H1 (cell line): ENCODE data around the gene AP4B1. TPM values are rescaled to one million over a fixed set of nuclear protein-coding genes. Genes with fewer than 3 reads are reported as not detected.

Experiments used
- CTCF ChIA-PET: fragments of 300-600 bp; sonication (Branson Sonifier 250); formaldehyde crosslinking; loops from one replicate; lab custom pipeline; 2021; ENCODE audit not compliant: partially characterized antibody; lab: Charles Lee
- POLR2A ChIA-PET: fragments of 300-600 bp; sonication (Branson Sonifier 250); formaldehyde crosslinking; loops from one replicate; lab custom pipeline; 2021; ENCODE audit warnings: inconsistent platforms; ENCODE audit not compliant: partially characterized antibody; lab: Charles Lee
- DNase-seq, 2 experiments: peaks; one replicate each; pipeline versions ENCODE4 v3.0.0 to v3.0.0-alpha.2; 2010 to 2022; ENCODE audit warnings: low spot score in 2 of 2, low read depth in 1 of 2, mixed read lengths in 1 of 2
- FAIRE-seq: peaks from 2 replicates; lab custom pipeline; 2011; peaks lifted over from hg19 to GRCh38; lab: Jason Lieb, UNC
- H2AFZ ChIP-seq: 2 replicates; pipeline ENCODE4 v1.8.1; 2012; ENCODE audit warnings: low read length, inconsistent platforms
- H2AK5ac ChIP-seq: 2 replicates; pipeline ENCODE4 v1.6.1; 2013; ENCODE audit warnings: low read depth, low read length
- H2BK120ac ChIP-seq: replicated peaks from 2 replicates; pipeline ENCODE3; 2013; ENCODE audit warnings: low read depth, low read length, inconsistent platforms
- H2BK12ac ChIP-seq: 2 replicates; pipeline ENCODE4 v1.6.1; 2013; ENCODE audit warnings: low read depth, low read length
- H2BK15ac ChIP-seq: 2 replicates; pipeline ENCODE4 v1.6.1; 2013; ENCODE audit warnings: low read length
- H2BK20ac ChIP-seq: 2 replicates; pipeline ENCODE4 v1.6.1; 2013; ENCODE audit warnings: low read length
- H2BK5ac ChIP-seq: 2 replicates; pipeline ENCODE4 v1.6.1; 2013; ENCODE audit warnings: low read depth, low read length
- H3K14ac ChIP-seq: 2 replicates; pipeline ENCODE4 v1.6.1; 2013; ENCODE audit warnings: inconsistent platforms; ENCODE audit not compliant: insufficient read length
- H3K18ac ChIP-seq: 2 replicates; pipeline ENCODE4 v1.6.1; 2013; ENCODE audit warnings: low read length; ENCODE audit errors: extremely low read depth
- H3K23ac ChIP-seq: 2 replicates; pipeline ENCODE4 v1.6.1; 2013; ENCODE audit warnings: inconsistent platforms; ENCODE audit not compliant: insufficient read length
- H3K23me2 ChIP-seq: 2 replicates; pipeline ENCODE4 v1.6.1; 2013; ENCODE audit warnings: low read depth, low read length
- H3K27ac ChIP-seq: 2 replicates; pipeline ENCODE4 v1.6.1; 2011; ENCODE audit warnings: low read depth, low read length, inconsistent platforms
- H3K27me3 ChIP-seq, 4 experiments: replicated peaks in 1 of 4; 1 replicate in 1 of 4; 2 replicates in 3 of 4; pipeline versions ENCODE4 v1.6.1 to v1.8.1; 2011 to 2013; ENCODE audit warnings: low read length in 3 of 4, mild to moderate bottlenecking in 3 of 4, inconsistent platforms in 2 of 4, mixed read lengths in 2 of 4, moderate library complexity in 1 of 4; ENCODE audit not compliant: control insufficient read depth in 3 of 4, insufficient read depth in 3 of 4; ENCODE audit errors: extremely low read depth in 1 of 4
- H3K36me3 ChIP-seq, 4 experiments: 2 replicates each; pipeline versions ENCODE4 v1.6.1 to v1.8.1; 2011 to 2013; ENCODE audit warnings: mild to moderate bottlenecking in 4 of 4, low read length in 3 of 4, moderate library complexity in 2 of 4, control low read depth in 1 of 4, inconsistent platforms in 1 of 4; ENCODE audit not compliant: insufficient read depth in 4 of 4, control insufficient read depth in 2 of 4
- H3K4ac ChIP-seq: replicated peaks from 2 replicates; pipeline ENCODE3; 2013; ENCODE audit warnings: low read length, low read depth, mixed read lengths, inconsistent platforms; ENCODE audit not compliant: insufficient read length
- H3K4me1 ChIP-seq, 4 experiments: replicated peaks in 1 of 4; 1 replicate in 1 of 4; 2 replicates in 3 of 4; pipeline versions ENCODE4 v1.6.1 to v1.8.1; 2011 to 2013; ENCODE audit warnings: low read length in 3 of 4, inconsistent platforms in 2 of 4, mixed read lengths in 1 of 4; ENCODE audit not compliant: insufficient read depth in 4 of 4, control insufficient read depth in 3 of 4
- H3K4me2 ChIP-seq, 2 experiments: 2 replicates each; pipeline versions ENCODE4 v1.6.1 to v1.8.1; 2011 to 2013; ENCODE audit warnings: low read depth in 2 of 2, low read length in 2 of 2, control low read depth in 1 of 2, inconsistent platforms in 1 of 2, mild to moderate bottlenecking in 1 of 2; ENCODE audit not compliant: insufficient read depth in 1 of 2
- H3K4me3 ChIP-seq, 4 experiments: fragments of 200-600, 300-600 bp in 1 of 4; sonication (generic), shearing (Covaris generic), sonication (Bioruptor Twin) in 1 of 4; 2 replicates each; pipeline versions ENCODE4 v1.5.1 to v1.8.1; 2011 to 2016; ENCODE audit warnings: low read length in 4 of 4, low read depth in 3 of 4, control low read depth in 2 of 4, inconsistent platforms in 2 of 4, mild to moderate bottlenecking in 2 of 4, mixed read lengths in 1 of 4, moderate library complexity in 1 of 4; ENCODE audit not compliant: insufficient read depth in 2 of 4; ENCODE audit errors: extremely low read depth in 1 of 4
- H3K56ac ChIP-seq: replicated peaks from 2 replicates; pipeline ENCODE3; 2013; ENCODE audit warnings: low read depth, mild to moderate bottlenecking, mixed read lengths, low read length, inconsistent platforms; ENCODE audit not compliant: insufficient read length
- H3K79me1 ChIP-seq: 2 replicates; pipeline ENCODE4 v1.6.1; 2013; ENCODE audit warnings: low read depth, low read length, control low read depth
- H3K79me2 ChIP-seq, 2 experiments: 2 replicates each; pipeline versions ENCODE4 v1.6.1 to v1.8.1; 2012 to 2013; ENCODE audit warnings: low read length in 2 of 2, mild to moderate bottlenecking in 2 of 2, inconsistent platforms in 1 of 2; ENCODE audit not compliant: insufficient read depth in 2 of 2, control insufficient read depth in 1 of 2
- H3K9ac ChIP-seq, 4 experiments: replicated peaks in 1 of 4; 1 replicate in 1 of 4; 2 replicates in 3 of 4; pipeline versions ENCODE4 v1.6.1 to v1.8.1; 2011 to 2013; ENCODE audit warnings: low read depth in 3 of 4, low read length in 3 of 4, control low read depth in 2 of 4, mild to moderate bottlenecking in 2 of 4, moderate library complexity in 2 of 4, inconsistent platforms in 1 of 4; ENCODE audit errors: extremely low read depth in 1 of 4
- H3K9me3 ChIP-seq, 2 experiments: 2 replicates each; pipeline versions ENCODE4 v1.6.1 to v1.8.1; 2012 to 2013; ENCODE audit warnings: mild to moderate bottlenecking in 2 of 2, moderate library complexity in 2 of 2, control low read depth in 1 of 2, inconsistent platforms in 1 of 2, low read depth in 1 of 2, low read length in 1 of 2, mixed read lengths in 1 of 2; ENCODE audit not compliant: insufficient read depth in 2 of 2
- H4K20me1 ChIP-seq, 2 experiments: replicated peaks in 1 of 2; 2 replicates each; pipeline versions ENCODE3 to v1.8.1; 2011 to 2013; ENCODE audit warnings: inconsistent platforms in 2 of 2, low read length in 2 of 2, mild to moderate bottlenecking in 1 of 2; ENCODE audit not compliant: insufficient read depth in 2 of 2, control insufficient read depth in 1 of 2
- H4K5ac ChIP-seq: 2 replicates; pipeline ENCODE4 v1.6.1; 2013; ENCODE audit warnings: low read length, low read depth, mixed read lengths, inconsistent platforms; ENCODE audit not compliant: insufficient read length
- H4K8ac ChIP-seq: 2 replicates; pipeline ENCODE4 v1.8.0; 2013; ENCODE audit warnings: mild to moderate bottlenecking, moderate library complexity, low read length, inconsistent platforms; ENCODE audit not compliant: insufficient read depth; ENCODE audit errors: extremely low read depth
- H4K91ac ChIP-seq: replicated peaks from 2 replicates; pipeline ENCODE3; 2013; ENCODE audit warnings: low read length, mixed read lengths, inconsistent platforms; ENCODE audit not compliant: insufficient read length
- KDM1A ChIP-seq: fragments of 200-600, 300-600 bp; sonication (generic); IDR thresholded peaks from 2 replicates; pipeline ENCODE4 v1.7.1; 2016; ENCODE audit warnings: mild to moderate bottlenecking, low read length, borderline replicate concordance
- WGBS, 2 experiments: shearing (Covaris generic) in 1 of 2; methylation state at CpG; one replicate each; pipeline versions ENCODE4 v1.1.6 to v1.1.7; 2013 to 2015; ENCODE audit warnings: low lambda C conversion rate in 2 of 2, mixed read lengths in 2 of 2, inconsistent platforms in 1 of 2, low coverage in 1 of 2, missing lambda C conversion rate in 1 of 2; ENCODE audit not compliant: insufficient replicate concordance in 2 of 2, insufficient coverage in 1 of 2, insufficient read length in 1 of 2; ENCODE audit errors: extremely low coverage in 1 of 2, missing lambda C conversion rate in 1 of 2; 5-methylcytosine and 5-hydroxymethylcytosine counted together
- polyA plus RNA-seq, 7 experiments: library from polyadenylated mRNA; depleted of rRNA in 3 of 7; stranded (reverse) in 5 of 7; unstranded in 2 of 7; fragments of >200 nt in 5 of 7; fragments of 200-250 nt in 2 of 7; gene quantifications; 1 replicate in 5 of 7; 2 replicates in 1 of 7; 4 replicates in 1 of 7; pipeline versions ENCODE4 v1.2.1 to v1.2.3, GENCODE V29; 2011 to 2013; ENCODE audit warnings: missing spikeins in 2 of 7, mixed read lengths in 2 of 7
- total RNA-seq: library from RNA; stranded (reverse); fragmentation: NEBNext Ultra II Directional; extraction: Animal tissue kit (Norgen Biotek cat#: 25700); gene quantifications from 2 replicates; pipeline ENCODE4 v1.2.1, GENCODE V29; 2021

The AP4B1 gene
- total and polyA plus RNA-seq, 2 of the 8 experiments (the other 6 are each of a cell fraction or from before 2014, with no cell fraction given) = 8.9 to 9.0 TPM

- Histone ChIP-seq H3K27ac (no peak within 1 kb of the TSS), H4K5ac (no peak within 1 kb of the TSS), H2AK5ac (no peak within 1 kb of the TSS), H3K9me3 (no peaks in the 10 kb centered on the region), H3K4me1 (no peaks in the 10 kb centered on the region), H3K4me2 (no peak within 1 kb of the TSS), H3K27me3 (no peaks in the 10 kb centered on the region), H4K20me1 (no peaks in the 10 kb centered on the region), H2BK15ac (no peak within 1 kb of the TSS), H2BK12ac (no peak within 1 kb of the TSS), H3K4ac (no peak within 1 kb of the TSS), H3K9ac (no peak within 1 kb of the TSS), H3K36me3 (no peaks in the 10 kb centered on the region), H3K79me2 (no peaks in the 10 kb centered on the region), H2BK120ac (no peak within 1 kb of the TSS), H3K79me1 (no peaks in the 10 kb centered on the region), H4K91ac (no peak within 1 kb of the TSS), H4K8ac (no peak within 1 kb of the TSS), H3K14ac (no peak within 1 kb of the TSS), H3K4me3 (no peak within 1 kb of the TSS), H3K56ac (no peak within 1 kb of the TSS), H3K18ac (no peak within 1 kb of the TSS), H2BK5ac (no peak within 1 kb of the TSS), H3K23ac (no peak within 1 kb of the TSS), H3K23me2 (no peaks in the 10 kb centered on the region; the same call in 1 of the 2 replicates), H2BK20ac (no peak within 1 kb of the TSS), H2AFZ (peak within 1 kb of the TSS; percentile 82)
- DNase-seq (no peak), FAIRE-seq (no peak)
- WGBS, 2 experiments = 76% methylated on average over 4 of the region's 4 CpGs; no CpG with 5 or more reads in 1 of the 2 experiments
- CTCF ChIA-PET = no interaction called here
- POLR2A ChIA-PET = no interaction called here
- TF ChIP-seq KDM1A = no peak
These were observed 32.9 kb downstream of the AP4B1 start, which contains the start of gene PTPN22 for GRCh38 chr1:113871597-113872113. Gene PTPN22 (minus strand): TSS chr1:113871712.
